ENCODE results near the gene IL13. TPM values are rescaled to one million over a fixed set of nuclear protein-coding genes. Genes with fewer than 3 reads are reported as not detected.
A peak's percentile ranks its signal among the peaks of the same experiment; 100 is the strongest.
"Not testable (repeated sequence)": the region's sequence is repeated elsewhere in the genome, so short reads cannot be mapped to it uniquely, and the experiment has no call there.

Gene IL13
- polyA plus RNA-seq, 1 donor (not counting 4 experiments of a cell fraction or from before 2014, with no cell fraction given), result not detected

DNA sequence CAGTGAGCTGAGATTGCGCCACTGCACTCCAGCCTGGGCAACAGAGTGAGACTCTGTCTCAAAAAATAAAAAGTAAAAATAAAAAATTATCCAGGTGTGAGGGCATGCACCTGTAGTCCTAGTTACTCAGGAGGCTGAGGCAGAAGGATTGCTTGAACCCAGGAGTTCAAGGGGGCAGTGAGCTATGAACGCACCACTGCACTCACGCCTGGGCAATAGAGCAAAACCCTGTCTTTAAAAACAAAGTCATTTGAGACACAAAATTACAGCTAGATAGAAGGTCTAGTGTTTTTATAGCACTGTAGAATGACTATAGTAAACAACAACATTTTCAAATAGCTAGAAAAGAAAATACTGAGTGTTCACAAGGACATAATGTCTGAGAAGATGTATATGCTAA, 32.2 kb downstream of the IL13 start:
- TF ChIP-seq, protein P1, sequence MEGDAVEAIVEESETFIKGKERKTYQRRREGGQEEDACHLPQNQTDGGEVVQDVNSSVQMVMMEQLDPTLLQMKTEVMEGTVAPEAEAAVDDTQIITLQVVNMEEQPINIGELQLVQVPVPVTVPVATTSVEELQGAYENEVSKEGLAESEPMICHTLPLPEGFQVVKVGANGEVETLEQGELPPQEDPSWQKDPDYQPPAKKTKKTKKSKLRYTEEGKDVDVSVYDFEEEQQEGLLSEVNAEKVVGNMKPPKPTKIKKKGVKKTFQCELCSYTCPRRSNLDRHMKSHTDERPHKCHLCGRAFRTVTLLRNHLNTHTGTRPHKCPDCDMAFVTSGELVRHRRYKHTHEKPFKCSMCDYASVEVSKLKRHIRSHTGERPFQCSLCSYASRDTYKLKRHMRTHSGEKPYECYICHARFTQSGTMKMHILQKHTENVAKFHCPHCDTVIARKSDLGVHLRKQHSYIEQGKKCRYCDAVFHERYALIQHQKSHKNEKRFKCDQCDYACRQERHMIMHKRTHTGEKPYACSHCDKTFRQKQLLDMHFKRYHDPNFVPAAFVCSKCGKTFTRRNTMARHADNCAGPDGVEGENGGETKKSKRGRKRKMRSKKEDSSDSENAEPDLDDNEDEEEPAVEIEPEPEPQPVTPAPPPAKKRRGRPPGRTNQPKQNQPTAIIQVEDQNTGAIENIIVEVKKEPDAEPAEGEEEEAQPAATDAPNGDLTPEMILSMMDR (optimal IDR thresholded peaks at IDR 0.05 in 1 of 3, IDR thresholded peaks at IDR 0.05 in 1 of 3, conservative IDR thresholded peaks at IDR 0.05 in 1 of 3; ENCODE audit: extremely low read depth in 1 of 3, insufficient read depth in 2 of 3, low read length in 3 of 3), result no peak
- no peak for TF ChIP-seq EZH2 (IDR thresholded peaks at IDR 0.05; ENCODE audit: low read length)
- Histone ChIP-seq H3K9me3 (ENCODE audit: control insufficient read depth, low read depth, low read length) (no peaks in the 10 kb centered on the region), H3K27me3 (ENCODE audit: control insufficient read depth, extremely low read depth, insufficient read depth, low read length) (no peaks in the 10 kb centered on the region), H3K4me2 (ENCODE audit: control insufficient read depth, extremely low read depth, insufficient read depth, low read depth, low read length) (no peak overlapping the region), H3K27ac (ENCODE audit: control insufficient read depth, insufficient read depth, low read length) (no peak overlapping the region), H3K9me1 (ENCODE audit: control insufficient read depth, extremely low read depth, insufficient read depth, low read length) (no peaks in the 10 kb centered on the region), H3K9ac (ENCODE audit: control insufficient read depth, extremely low read depth, insufficient read depth, low read length) (no peak overlapping the region), H3K36me3 (ENCODE audit: control insufficient read depth in 2 of 2, extremely low read depth in 1 of 2, insufficient read depth in 2 of 2, low read length in 2 of 2) (no peaks in the 10 kb centered on the region), H2AFZ (ENCODE audit: control insufficient read depth, low read length) (no peak overlapping the region), H3K4me1 (ENCODE audit: control insufficient read depth, extremely low read depth, insufficient read depth, low read length) (no peaks in the 10 kb centered on the region), H3K79me2 (ENCODE audit: control insufficient read depth, insufficient read depth, low read length) (no peaks in the 10 kb centered on the region), H3K4me3 (ENCODE audit: control insufficient read depth in 2 of 3, extremely low read depth in 1 of 3, insufficient read depth in 2 of 3, low read depth in 1 of 3, low read length in 3 of 3) (no peak overlapping the region), H4K20me1 (ENCODE audit: control insufficient read depth, extremely low read depth, insufficient read depth, low read length) (no peaks in the 10 kb centered on the region)
- no peak for FAIRE-seq
- no peak for DNase-seq (ENCODE audit: low read depth, low spot score)
- dilution Hi-C loops (cut with MboI; ENCODE audit: extremely low pct_ligation_motif_present, low sequenced_read_pairs), result no loop called here

DNA sequence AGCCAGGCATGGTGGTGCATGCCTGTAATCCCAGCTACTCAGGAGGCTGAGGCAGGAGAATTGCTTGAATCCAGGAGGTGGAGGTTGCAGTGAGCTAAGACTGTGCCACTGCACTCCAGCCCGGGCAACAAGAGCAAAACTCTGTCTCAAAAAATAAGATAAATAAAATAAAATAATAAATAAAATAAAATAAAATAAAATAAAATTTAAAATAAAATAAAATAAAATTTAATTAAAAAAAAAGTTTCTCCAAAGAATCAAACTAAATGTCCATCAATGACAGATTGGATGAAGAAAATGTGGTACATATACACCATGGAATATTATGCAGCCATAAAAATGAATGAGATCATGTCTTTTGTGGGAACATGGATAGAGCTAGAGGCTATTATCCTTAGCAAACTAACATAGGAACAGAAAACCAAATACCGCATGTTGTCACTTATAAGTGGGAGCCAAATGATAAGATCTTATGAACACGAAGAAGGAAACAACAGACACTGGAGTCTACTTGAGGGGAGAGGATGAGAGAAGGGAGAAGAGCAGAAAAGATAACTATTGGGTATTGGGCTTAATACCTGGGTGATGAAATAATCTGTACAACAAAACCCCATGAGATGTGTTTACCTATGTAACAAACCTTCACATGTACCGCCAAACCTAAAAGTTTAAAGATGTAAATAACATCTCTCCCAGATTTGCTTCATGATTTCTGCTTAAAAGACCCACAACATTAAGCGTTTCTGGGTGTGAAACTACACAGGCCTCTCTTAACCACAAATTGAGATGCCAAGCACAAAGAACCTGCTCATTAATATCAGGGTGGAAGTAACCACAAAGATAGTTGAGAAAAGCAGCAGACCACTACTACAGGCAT, 34.0 kb downstream of the IL13 start:
- H3K9me1 ChIP-seq (ENCODE audit: control insufficient read depth, extremely low read depth, insufficient read depth, low read length); H3K4me3 ChIP-seq (ENCODE audit: control insufficient read depth in 2 of 3, extremely low read depth in 1 of 3, insufficient read depth in 2 of 3, low read depth in 1 of 3, low read length in 3 of 3); FAIRE-seq; H3K4me2 ChIP-seq (ENCODE audit: control insufficient read depth, extremely low read depth, insufficient read depth, low read depth, low read length); H4K20me1 ChIP-seq (ENCODE audit: control insufficient read depth, extremely low read depth, insufficient read depth, low read length); H3K9ac ChIP-seq (ENCODE audit: control insufficient read depth, extremely low read depth, insufficient read depth, low read length); DNase-seq (ENCODE audit: low read depth, low spot score); H3K27me3 ChIP-seq (ENCODE audit: control insufficient read depth, extremely low read depth, insufficient read depth, low read length); H2AFZ ChIP-seq (ENCODE audit: control insufficient read depth, low read length); H3K9me3 ChIP-seq (ENCODE audit: control insufficient read depth, low read depth, low read length); H3K79me2 ChIP-seq (ENCODE audit: control insufficient read depth, insufficient read depth, low read length); H3K4me1 ChIP-seq (ENCODE audit: control insufficient read depth, extremely low read depth, insufficient read depth, low read length); dilution Hi-C loops (cut with MboI; ENCODE audit: extremely low pct_ligation_motif_present, low sequenced_read_pairs); H3K36me3 ChIP-seq (ENCODE audit: control insufficient read depth in 2 of 2, extremely low read depth in 1 of 2, insufficient read depth in 2 of 2, low read length in 2 of 2): not testable (repeated sequence)
- peak overlapping the region; percentile 58 for H3K27ac ChIP-seq (ENCODE audit: control insufficient read depth, insufficient read depth, low read length)

Measured in keratinocyte (primary cell).